C4-2B (cell line): ENCODE measurements around the gene MMP27.

Experiments used
- ZFX ChIP-seq: fragments of 450-650 bp; IDR thresholded peaks from 2 replicates; pipeline ENCODE4 v1.6.1; 2017
- TF ChIP-seq, protein P1 (sequence below): fragments of 450-650 bp; conservative IDR thresholded peaks from 2 replicates; pipeline ENCODE4 v1.5.1; 2017; ENCODE audit warnings: mild to moderate bottlenecking

GRCh38 chr11:102664001-102664752, 41.4 kb downstream of the MMP27 start:
- TF ChIP-seq, protein P1, sequence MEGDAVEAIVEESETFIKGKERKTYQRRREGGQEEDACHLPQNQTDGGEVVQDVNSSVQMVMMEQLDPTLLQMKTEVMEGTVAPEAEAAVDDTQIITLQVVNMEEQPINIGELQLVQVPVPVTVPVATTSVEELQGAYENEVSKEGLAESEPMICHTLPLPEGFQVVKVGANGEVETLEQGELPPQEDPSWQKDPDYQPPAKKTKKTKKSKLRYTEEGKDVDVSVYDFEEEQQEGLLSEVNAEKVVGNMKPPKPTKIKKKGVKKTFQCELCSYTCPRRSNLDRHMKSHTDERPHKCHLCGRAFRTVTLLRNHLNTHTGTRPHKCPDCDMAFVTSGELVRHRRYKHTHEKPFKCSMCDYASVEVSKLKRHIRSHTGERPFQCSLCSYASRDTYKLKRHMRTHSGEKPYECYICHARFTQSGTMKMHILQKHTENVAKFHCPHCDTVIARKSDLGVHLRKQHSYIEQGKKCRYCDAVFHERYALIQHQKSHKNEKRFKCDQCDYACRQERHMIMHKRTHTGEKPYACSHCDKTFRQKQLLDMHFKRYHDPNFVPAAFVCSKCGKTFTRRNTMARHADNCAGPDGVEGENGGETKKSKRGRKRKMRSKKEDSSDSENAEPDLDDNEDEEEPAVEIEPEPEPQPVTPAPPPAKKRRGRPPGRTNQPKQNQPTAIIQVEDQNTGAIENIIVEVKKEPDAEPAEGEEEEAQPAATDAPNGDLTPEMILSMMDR = peak; percentile 43
- TF ChIP-seq ZFX = no peak
